GM12891 (cell line): Measurements from ENCODE around the gene AIG1.

Experiments
- POLR2A ChIP-seq: IDR thresholded peaks from 2 replicates; pipeline ENCODE4 v1.6.1; 2011; ENCODE audit warnings: low read depth, low read length, control low read depth
- POLR2AphosphoS5 ChIP-seq: IDR thresholded peaks from 2 replicates; pipeline ENCODE4 v1.6.1; 2011; ENCODE audit warnings: low read depth, low read length, control low read depth

GRCh38 chr6:143370812-143371370 lies 310.2 kb downstream of the AIG1 start:
- no peak for TF ChIP-seq POLR2A
- no peak for TF ChIP-seq POLR2AphosphoS5
